ENCODE measurements around the gene DHTKD1.
"Not testable (repeated sequence)": the region's sequence is repeated elsewhere in the genome, so short reads cannot be mapped to it uniquely, and the experiment has no call there.

The DHTKD1 gene

GRCh38 chr10:12067336-12067735, 1.4 kb upstream of the DHTKD1 start:
- DNase-seq (ENCODE audit: low read depth in 2 of 2): no peak

GRCh38 chr10:12071441-12071840, 2.7 kb downstream of the DHTKD1 start:
- not testable (repeated sequence) for DNase-seq (ENCODE audit: low read depth in 2 of 2)

- no peak for DNase-seq (ENCODE audit: low read depth in 2 of 2)
Measured at GRCh38 chr10:12073526-12073925, 4.8 kb downstream of the DHTKD1 start.

GRCh38 chr10:12077580-12078180, 8.9 kb downstream of the DHTKD1 start:
- no peak for DNase-seq (ENCODE audit: low read depth in 2 of 2)

GRCh38 chr10:12081470-12081869, 12.7 kb downstream of the DHTKD1 start:
- no peak for DNase-seq (ENCODE audit: low read depth in 2 of 2)

- DNase-seq (ENCODE audit: low read depth in 2 of 2): no peak
Measured at GRCh38 chr10:12081879-12082557, 13.3 kb downstream of the DHTKD1 start.

- no peak for DNase-seq (ENCODE audit: low read depth in 2 of 2)
Measured at GRCh38 chr10:12088919-12089318, 20.2 kb downstream of the DHTKD1 start.

GRCh38 chr10:12091421-12091820, 22.7 kb downstream of the DHTKD1 start:
- DNase-seq (ENCODE audit: low read depth in 2 of 2): no peak

GRCh38 chr10:12097361-12097760, 28.6 kb downstream of the DHTKD1 start:
- DNase-seq (ENCODE audit: low read depth in 2 of 2): not testable (repeated sequence)

GRCh38 chr10:12097791-12098190, 29.0 kb downstream of the DHTKD1 start:
- DNase-seq (ENCODE audit: low read depth in 2 of 2): no peak

- no peak for DNase-seq (ENCODE audit: low read depth in 2 of 2)
Measured at GRCh38 chr10:12098966-12099365, 30.2 kb downstream of the DHTKD1 start.

- DNase-seq (ENCODE audit: low read depth in 2 of 2): no peak
Measured at GRCh38 chr10:12103802-12104201, 35.0 kb downstream of the DHTKD1 start.

GRCh38 chr10:12107781-12108180, 39.0 kb downstream of the DHTKD1 start:
- DNase-seq (ENCODE audit: low read depth in 2 of 2): no peak

GRCh38 chr10:12109286-12109685, 40.5 kb downstream of the DHTKD1 start:
- DNase-seq (ENCODE audit: low read depth in 2 of 2): no peak

GRCh38 chr10:12111528-12111927, 42.8 kb downstream of the DHTKD1 start:
- DNase-seq (ENCODE audit: low read depth in 2 of 2): no peak

GRCh38 chr10:12113627-12114026, 44.9 kb downstream of the DHTKD1 start:
- no peak for DNase-seq (ENCODE audit: low read depth in 2 of 2)

- DNase-seq (ENCODE audit: low read depth in 2 of 2): no peak
Measured at GRCh38 chr10:12121673-12122072, 52.9 kb downstream of the DHTKD1 start.

- peak; percentile 98 for DNase-seq (ENCODE audit: low read depth in 2 of 2)
Measured at GRCh38 chr10:12129222-12130111, 60.7 kb downstream of the DHTKD1 start, which contains the start of gene SEC61A2. TSS of gene SEC61A2 (plus strand) at chr10:12129677. CDS start at chr10:12129788, 111 bp downstream.

- DNase-seq (ENCODE audit: low read depth in 2 of 2): no peak
Measured at GRCh38 chr10:12130237-12130872, 61.6 kb downstream of the DHTKD1 start.

- no peak for DNase-seq (ENCODE audit: low read depth in 2 of 2)
Measured at GRCh38 chr10:12135631-12136030, 66.9 kb downstream of the DHTKD1 start.

GRCh38 chr10:12140038-12140437, 71.3 kb downstream of the DHTKD1 start:
- no peak for DNase-seq (ENCODE audit: low read depth in 2 of 2)

- DNase-seq (ENCODE audit: low read depth in 2 of 2): no peak
Measured at GRCh38 chr10:12144538-12144937, 75.8 kb downstream of the DHTKD1 start.
